Stimulated activated CD4-positive, alpha-beta T cell treated with anti-CD3 and anti-CD28 coated beads, Interleukin-4, amount 100 ng/mL, for 48 hours (primary cell): ENCODE results near the gene ANXA7.
"Not testable (repeated sequence)": the region's sequence is repeated elsewhere in the genome, so short reads cannot be mapped to it uniquely, and the experiment has no call there.

Source experiments
- DNase-seq, 2 donors: peaks; one replicate each; pipeline ENCODE4 v3.0.0-alpha.2; 2020; ENCODE audit warnings: low read depth in 2 of 2

Gene ANXA7

DNA sequence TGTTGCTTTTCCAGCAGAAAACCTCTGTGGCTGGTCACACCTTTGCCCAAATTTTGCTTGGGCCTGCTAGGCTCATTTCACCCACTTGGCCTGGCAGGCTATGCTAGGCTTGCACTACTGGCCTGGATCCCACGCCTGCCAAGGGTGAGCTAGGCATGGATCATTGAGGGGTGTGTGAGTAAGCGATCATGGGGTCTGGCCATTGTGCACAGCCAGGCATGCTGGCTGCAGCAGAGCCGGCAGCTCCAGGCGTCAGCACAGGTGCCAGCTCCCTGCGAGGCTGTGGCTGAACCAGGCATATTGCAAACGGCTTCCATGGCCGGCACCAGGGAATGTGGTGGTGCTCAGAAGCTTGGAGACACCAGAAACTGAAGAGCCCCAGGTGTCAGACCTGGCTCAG lies 74.4 kb downstream of the ANXA7 start:
- DNase-seq = no peak

DNA sequence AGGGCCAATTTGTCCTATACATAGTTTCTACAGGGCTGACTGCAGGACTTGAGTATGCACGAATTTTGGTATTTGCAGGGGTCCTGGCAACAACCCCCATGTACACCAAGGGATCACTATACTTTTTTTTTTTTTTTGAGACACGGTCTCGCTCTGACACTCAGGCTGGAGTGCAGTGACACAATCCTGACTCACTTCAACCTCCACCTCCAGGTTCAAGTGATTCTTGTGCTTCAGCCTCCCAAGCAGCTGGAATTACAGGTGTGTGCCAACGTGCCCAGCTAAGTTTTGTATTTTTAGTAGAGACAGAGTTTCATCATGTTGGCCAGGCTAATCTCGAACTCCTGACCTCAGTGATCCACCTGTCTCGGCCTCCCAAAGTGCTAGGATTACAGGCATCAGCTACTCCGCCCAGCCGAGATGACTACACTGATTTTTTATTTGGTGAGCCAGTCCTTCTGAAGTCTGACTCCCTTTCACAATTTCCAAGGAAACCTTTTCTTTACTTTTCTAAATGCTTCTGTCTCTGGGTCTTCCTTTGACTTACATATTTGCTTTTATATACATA lies 75.0 kb downstream of the ANXA7 start:
- no peak for DNase-seq

DNA sequence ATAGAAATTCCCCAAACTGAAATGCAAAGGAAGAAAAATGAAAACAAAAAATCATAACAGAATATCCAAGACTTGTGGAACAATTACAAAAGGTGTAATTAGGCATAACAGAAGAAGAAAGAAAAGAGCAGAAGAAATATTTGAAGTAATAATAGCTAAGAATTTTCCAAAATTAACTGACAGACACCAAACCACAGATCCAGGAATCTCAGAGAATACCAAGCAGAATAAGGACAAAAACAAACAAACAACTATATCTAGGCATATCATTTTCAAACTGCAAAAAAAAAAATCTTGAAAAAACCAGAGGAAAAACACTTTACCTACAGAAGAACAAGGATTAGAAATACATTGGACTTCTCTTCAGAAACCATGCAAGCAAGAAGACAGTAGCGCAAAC lies 80.7 kb downstream of the ANXA7 start:
- DNase-seq = no peak

DNA sequence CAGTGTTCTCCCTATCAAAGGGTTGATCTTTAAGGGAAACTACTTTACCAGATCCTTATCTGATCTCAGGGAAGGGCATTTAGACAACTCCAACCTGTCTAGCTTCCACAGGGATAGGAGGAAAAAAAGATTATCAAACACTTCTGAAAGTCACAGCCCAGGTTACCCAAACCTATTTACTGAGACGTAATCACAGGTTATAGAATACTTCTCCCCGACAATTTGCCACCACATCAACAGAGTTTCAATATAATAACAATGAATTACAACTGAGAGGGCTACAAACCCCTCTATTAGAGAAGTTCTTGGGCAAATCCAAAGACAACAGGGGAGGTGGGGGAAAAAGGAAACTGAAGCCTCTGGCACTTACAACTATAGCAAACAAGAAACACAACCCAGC lies 81.5 kb downstream of the ANXA7 start:
- DNase-seq = no peak

DNA sequence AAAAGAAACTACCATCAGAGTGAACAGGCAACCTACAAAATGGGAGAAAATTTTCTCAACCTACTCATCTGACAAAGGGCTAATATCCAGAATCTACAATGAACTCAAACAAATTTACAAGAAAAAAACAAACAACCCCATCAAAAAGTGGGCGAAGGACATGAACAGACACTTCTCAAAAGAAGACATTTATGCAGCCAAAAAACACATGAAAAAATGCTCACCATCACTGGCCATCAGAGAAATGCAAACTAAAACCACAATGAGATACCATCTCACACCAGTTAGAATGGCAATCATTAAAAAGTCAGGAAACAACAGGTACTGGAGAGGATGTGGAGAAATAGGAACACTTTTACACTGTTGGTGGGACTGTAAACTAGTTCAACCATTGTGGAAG lies 85.3 kb downstream of the ANXA7 start:
- DNase-seq = not testable (repeated sequence)

DNA sequence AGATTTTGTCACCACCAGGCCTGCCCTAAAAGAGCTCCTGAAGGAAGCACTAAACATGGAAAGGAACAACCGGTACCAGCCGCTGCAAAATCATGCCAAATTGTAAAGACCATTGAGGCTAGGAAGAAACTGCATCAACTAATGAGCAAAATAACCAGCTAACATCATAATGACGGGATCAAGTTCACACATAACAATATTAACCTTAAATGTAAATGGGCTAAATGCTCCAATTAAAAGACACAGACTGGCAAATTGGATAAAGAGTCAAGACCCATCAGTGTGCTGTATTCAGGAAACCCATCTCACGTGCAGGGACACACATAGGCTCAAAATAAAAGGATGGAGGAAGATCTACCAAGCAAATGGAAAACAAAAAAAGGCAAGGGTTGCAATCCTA lies 88.6 kb downstream of the ANXA7 start:
- DNase-seq = not testable (repeated sequence)
